Skeletal muscle tissue (tissue), 4 donors: ENCODE data around the gene MCL1. TPM values are rescaled to one million over a fixed set of nuclear protein-coding genes. Genes with fewer than 3 reads are reported as not detected.

ENCODE experiments used
- H3K27ac ChIP-seq: one replicate; pipeline ENCODE4 v1.7.0; 2013; ENCODE audit warnings: mild to moderate bottlenecking, low read depth, low read length, inconsistent platforms
- H3K27me3 ChIP-seq, 3 donors: one replicate each; pipeline ENCODE4 v1.7.0; 2013; ENCODE audit warnings: low read length in 3 of 3; ENCODE audit not compliant: control insufficient read depth in 3 of 3, insufficient read depth in 3 of 3
- H3K36me3 ChIP-seq, 3 donors: one replicate each; pipeline ENCODE4 v1.7.0; 2013; ENCODE audit warnings: low read length in 3 of 3; ENCODE audit not compliant: control insufficient read depth in 3 of 3, insufficient read depth in 3 of 3
- H3K4me1 ChIP-seq, 3 donors: one replicate each; pipeline ENCODE4 v1.7.0; 2013; ENCODE audit warnings: low read length in 3 of 3, mild to moderate bottlenecking in 3 of 3; ENCODE audit not compliant: control insufficient read depth in 3 of 3, insufficient read depth in 3 of 3
- H3K4me3 ChIP-seq, 3 donors: one replicate each; pipeline ENCODE4 v1.7.0; 2013; ENCODE audit warnings: low read length in 3 of 3
- H3K9ac ChIP-seq, 3 donors: one replicate each; pipeline ENCODE4 v1.7.0; 2013; ENCODE audit warnings: low read length in 3 of 3, mild to moderate bottlenecking in 3 of 3, moderate library complexity in 2 of 3, low read depth in 1 of 3
- H3K9me3 ChIP-seq, 3 donors: one replicate each; pipeline ENCODE4 v1.7.0; 2013; ENCODE audit warnings: low read length in 3 of 3; ENCODE audit not compliant: control insufficient read depth in 3 of 3
- total RNA-seq: library from RNA; depleted of rRNA; stranded (reverse); fragments of >200 nt; gene quantifications from one replicate; pipeline ENCODE4 v1.2.3, GENCODE V29; 2014
- donor health status: Osteomylitis.

The MCL1 gene
- total RNA-seq, 1 donor from 2014 or later = 157 TPM

DNA sequence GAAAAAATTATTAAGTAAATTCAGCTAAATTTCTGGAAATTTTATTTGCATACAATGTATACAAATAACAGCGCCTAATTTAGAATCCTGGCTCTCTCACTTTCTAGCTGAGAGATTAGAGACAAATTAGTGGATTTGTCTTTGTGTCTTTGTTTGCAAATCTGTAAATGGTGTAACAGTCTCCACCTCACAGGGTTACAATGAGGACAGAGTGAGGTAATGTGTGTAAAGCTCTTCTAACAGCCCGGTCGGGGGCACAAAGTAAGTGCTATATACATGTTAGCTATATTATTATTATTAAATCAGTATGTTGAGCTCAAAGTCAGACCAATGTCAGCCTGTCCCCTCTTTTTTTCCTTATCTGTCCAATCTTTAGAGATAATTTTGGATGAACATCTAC is 35.2 kb downstream of the MCL1 start:
- H3K4me1 ChIP-seq = peaks cover 7 to 11% (median 8%) of the 10 kb centered on the region in 3 donors
- no peak overlapping the region for H3K9ac ChIP-seq

DNA sequence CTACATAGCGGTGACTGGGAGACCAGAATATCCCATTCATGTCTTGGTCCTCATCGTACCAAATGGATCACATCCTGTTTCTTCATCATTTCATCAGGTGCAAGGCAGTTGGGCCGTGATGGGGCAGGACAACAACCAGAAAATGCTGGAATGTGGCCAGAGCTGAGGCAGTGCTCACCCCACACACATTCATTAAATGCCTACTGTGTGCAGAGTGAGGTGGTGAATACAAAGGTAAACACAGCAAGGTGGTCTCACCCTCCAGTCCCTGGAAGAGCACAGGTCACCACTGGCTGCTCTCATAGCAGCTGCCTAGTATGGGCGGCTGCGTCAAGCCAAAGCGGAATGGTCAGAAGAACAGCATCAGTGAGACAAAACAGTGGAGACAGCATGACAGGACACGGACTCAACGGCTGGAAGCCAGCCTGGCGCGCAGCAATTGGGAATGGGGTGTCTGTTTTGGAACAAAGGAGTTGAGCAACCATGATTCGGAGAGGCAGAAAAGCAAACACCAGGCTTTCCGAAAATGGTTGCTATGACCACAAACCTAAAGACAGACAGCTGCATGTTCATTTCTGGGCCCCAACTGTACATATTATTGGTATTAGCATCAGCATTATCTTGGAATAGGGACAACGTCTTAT is 35.8 kb downstream of the MCL1 start:
- Histone ChIP-seq H3K4me3 (peak overlapping the region in 1 of 3 donors; percentile 31), H3K9ac (no peak overlapping the region), H3K27ac (peak overlapping the region; percentile 36), H3K36me3 (no peaks in the 10 kb centered on the region), H3K27me3 (peaks cover 0 to 4% (median 0%) of the 10 kb centered on the region in 3 donors), H3K9me3 (no peaks in the 10 kb centered on the region), H3K4me1 (peaks cover 7 to 9% (median 8%) of the 10 kb centered on the region in 3 donors)

More for the DNA sequence above, 35.2 kb downstream of the MCL1 start:
- Histone ChIP-seq H3K27me3 (peaks cover 0 to 4% (median 0%) of the 10 kb centered on the region in 3 donors), H3K9me3 (no peaks in the 10 kb centered on the region), H3K36me3 (no peaks in the 10 kb centered on the region), H3K4me3 (peak overlapping the region in 1 of 3 donors; percentile 30), H3K27ac (peak overlapping the region; percentile 36)

DNA sequence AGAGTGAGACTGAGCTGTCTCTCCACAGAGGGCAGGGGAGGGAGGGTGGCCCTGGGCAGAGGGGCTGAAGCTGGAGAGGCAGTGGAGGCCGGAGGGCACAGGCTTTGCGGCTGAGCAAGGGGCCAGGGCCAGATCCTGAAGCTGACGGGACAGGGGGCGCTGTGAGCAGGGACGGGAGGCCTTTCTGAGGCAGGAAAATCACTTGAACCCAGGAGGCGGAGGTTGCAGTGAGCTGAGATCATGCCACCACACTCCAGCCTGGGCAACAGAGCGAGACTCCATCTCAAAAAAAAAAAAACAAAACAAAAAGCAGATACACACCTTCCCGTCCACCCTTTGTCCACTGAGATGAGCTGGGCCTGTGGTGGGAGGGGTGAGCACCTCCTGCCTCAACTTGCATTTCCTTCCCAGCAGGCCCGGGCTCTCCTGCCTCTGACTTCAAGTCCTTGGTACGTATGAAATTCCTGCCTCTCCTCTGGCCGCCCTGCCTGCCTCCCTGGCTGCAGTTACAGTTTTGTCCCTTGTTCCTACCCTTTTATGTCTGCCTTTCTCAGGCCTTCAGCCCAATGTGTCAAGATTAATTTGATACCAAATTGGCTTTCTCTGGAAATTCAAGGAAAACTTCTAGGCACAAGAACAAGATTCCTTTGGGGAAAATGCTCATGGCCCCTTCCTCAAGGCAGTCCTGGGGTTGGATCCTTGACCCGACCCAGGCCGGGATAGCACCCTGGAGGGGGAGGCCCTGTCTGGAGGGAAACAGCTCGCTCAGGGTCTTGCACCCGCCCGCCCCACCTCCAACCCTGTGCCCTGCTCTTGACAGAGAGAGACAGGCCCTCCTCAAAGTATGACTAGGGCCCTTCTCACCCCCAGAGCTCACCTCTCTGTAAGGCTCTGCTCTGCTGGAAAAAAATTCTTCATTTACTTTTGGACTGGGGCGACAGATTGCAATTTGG is 41.4 kb downstream of the MCL1 start:
- Histone ChIP-seq H3K9ac (peak overlapping the region in 1 of 3 donors; percentile 16), H3K27ac (peak overlapping the region; percentile 58), H3K4me1 (peaks cover 21 to 40% (median 23%) of the 10 kb centered on the region in 3 donors)

DNA sequence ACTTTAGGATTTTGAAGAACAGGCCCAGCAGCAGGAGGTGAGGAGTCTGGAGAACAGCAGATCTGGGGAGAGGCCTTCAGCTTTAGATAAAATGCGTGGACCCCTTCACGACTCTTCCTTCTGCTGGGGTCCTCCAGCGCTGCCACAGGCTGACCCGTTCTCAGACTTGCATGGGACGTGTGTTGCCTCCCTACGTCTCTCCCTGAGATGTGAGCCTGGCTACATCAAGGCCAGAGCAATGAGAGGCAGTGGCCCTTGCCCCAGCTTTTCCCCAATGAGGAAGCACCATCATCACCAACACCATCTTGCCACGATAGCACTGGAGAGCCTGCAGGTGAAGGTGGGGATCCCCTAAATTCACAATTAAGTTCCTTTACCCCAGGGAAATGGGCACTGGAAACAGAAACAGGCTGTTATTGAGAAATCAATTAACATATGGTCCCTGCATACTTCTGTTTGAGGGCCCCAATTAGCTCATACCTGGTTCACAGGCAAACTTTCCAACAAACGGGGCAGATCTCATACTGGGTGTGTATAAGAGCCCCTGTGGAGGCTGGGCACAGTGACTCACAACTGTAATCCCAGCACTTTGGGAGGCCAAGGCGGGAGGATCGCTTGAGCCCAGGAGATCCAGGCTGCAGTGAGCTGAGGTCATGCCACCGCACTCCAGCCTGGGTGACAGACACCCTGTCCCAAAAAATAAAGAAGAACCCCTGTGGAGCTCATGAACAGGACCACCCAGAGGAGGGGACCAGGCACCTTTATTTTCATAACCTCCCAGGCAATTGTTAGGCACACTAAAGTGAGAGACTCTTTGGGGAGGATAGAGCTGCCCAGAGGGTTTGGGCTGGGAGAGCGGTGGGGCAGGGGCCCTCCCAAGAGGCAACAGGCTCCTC is 42.3 kb downstream of the MCL1 start:
- H3K27me3 ChIP-seq = no peaks in the 10 kb centered on the region
- peaks cover 29 to 49% (median 30%) of the 10 kb centered on the region in 3 donors for H3K4me1 ChIP-seq
- H3K27ac ChIP-seq = peak overlapping the region; percentile 58
- H3K9ac ChIP-seq = no peak overlapping the region
- H3K36me3 ChIP-seq = no peaks in the 10 kb centered on the region
- H3K9me3 ChIP-seq = no peaks in the 10 kb centered on the region
- no peak overlapping the region for H3K4me3 ChIP-seq

More for the DNA sequence above, 41.4 kb downstream of the MCL1 start:
- Histone ChIP-seq H3K36me3 (no peaks in the 10 kb centered on the region), H3K4me3 (no peak overlapping the region), H3K27me3 (no peaks in the 10 kb centered on the region), H3K9me3 (no peaks in the 10 kb centered on the region)

DNA sequence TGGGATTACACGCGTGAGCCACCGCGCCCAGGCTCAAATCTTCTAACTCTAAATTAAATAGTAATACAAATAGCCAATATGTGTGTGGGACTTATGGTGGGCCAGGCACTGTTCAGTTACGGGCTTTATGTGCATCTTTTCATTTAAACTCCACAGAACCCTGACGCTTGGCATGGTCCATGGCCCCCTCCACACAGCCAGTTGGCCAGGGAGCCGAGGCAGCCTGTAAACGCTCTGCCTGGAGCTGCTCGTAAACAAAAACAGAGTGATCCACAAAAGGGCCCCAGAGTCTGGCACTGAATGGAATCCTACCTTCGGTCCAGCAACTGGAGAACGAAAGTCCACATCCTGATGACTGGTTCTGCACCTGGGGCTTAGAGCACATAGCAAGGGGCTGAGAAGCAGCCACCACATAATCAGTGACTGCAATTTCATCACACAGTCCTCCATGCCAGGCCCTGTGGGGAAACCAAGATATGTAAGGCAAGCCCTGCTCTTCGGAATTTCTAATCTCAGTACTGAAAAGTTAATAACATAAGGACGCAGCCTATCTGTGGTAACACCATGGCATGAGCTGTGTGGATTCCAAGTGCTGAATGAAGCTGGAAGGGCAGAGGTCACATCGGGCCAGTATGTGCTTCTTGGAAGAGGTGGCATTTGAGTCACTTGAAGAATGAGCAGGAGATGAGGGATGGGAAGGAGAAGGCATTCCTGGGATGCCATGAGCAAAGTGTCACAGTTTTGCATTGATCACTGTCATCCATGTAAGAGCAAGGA is 43.7 kb downstream of the MCL1 start:
- Histone ChIP-seq H3K9me3 (no peaks in the 10 kb centered on the region), H3K27ac (peak overlapping the region; percentile 78), H3K4me3 (peak overlapping the region in 2 of 3 donors; percentile 0 to 17), H3K4me1 (peaks cover 29 to 53% (median 31%) of the 10 kb centered on the region in 3 donors), H3K27me3 (no peaks in the 10 kb centered on the region), H3K9ac (peak overlapping the region; percentile 23 to 57 (median 45)), H3K36me3 (no peaks in the 10 kb centered on the region)

DNA sequence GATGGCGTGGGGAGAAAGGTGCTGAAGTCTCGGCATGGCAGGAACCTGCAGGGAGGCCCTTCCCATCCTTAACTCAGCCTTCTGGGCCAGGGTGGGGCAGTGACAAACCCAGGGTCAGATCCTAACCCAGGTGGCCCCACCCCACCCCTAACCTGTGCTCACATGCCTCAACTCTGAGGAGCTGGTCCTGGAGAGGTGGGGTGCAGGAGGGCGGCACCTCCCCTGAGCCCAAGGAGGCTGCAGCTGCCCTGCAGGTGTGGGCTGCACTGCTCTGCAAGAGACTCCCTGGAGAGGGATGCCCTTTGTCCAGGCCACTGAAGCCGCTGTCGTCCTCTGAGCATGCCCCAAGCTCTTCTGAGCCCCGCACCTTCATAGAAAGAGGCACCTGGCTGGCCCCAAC is 45.4 kb downstream of the MCL1 start:
- no peaks in the 10 kb centered on the region for H3K27me3 ChIP-seq
- H3K27ac ChIP-seq = peak overlapping the region; percentile 47
- peaks cover 29 to 53% (median 32%) of the 10 kb centered on the region in 3 donors for H3K4me1 ChIP-seq
- no peaks in the 10 kb centered on the region for H3K36me3 ChIP-seq
- H3K9me3 ChIP-seq = no peaks in the 10 kb centered on the region
- no peak overlapping the region for H3K4me3 ChIP-seq
- peak overlapping the region in 2 of 3 donors; percentile 2 to 25 for H3K9ac ChIP-seq

DNA sequence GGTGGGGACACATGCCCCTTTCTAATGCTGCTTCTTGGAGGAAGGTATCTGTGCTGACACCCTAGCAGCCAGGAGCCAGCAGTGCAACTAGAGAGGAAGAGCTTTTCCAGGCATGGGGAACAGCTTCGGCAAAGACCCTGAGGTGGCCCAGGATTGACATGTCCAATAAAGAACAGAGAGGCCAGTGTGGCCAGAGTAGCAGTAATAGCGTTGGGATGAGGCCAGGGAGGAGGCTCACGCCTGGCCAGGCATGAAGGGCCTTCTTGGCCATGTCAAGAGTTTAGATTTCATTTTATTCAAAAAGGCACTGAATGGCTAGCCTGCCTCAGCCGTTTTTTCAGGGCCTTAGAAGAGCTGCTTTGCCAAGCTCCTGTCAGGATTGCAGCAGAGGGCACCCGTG is 46.5 kb downstream of the MCL1 start:
- peak overlapping the region; percentile 44 to 79 (median 55) for H3K9ac ChIP-seq
- H3K4me1 ChIP-seq = peaks cover 29 to 53% (median 35%) of the 10 kb centered on the region in 3 donors
- H3K9me3 ChIP-seq = no peaks in the 10 kb centered on the region
- no peaks in the 10 kb centered on the region for H3K27me3 ChIP-seq
- peak overlapping the region; percentile 78 for H3K27ac ChIP-seq
- no peaks in the 10 kb centered on the region for H3K36me3 ChIP-seq
- H3K4me3 ChIP-seq = peak overlapping the region in 2 of 3 donors; percentile 22 to 50

DNA sequence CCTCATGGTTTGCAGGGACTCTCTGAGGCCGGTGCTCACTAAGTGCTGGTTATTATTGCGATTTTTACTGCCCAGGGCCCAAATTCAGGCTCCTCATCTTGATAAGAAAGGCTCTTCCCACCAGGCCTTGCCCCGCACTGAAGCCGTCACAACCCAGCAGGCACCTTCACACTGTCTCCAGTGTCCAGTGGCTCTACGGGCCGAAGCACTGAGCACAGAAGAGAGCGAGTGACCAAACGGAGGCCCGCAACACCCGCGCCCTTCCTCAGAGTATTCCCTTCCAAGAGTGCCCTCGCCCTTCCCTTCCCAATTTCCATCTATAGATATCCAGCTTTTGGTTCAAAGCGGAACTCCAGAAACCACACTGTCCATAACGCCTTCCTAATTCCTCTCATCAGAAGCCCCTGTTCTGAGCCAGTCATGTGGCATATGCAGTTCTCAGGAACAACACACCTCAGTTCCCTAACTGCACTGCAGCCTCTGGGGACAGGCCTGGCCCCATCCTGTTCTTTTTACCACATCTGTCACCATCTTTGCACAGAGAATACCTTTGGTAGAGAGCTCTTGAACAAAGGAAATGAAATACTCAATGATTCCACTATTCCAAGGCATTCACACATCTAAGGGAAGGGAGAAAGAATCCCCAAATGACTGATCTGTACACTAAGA is 48.8 kb downstream of the MCL1 start:
- no peaks in the 10 kb centered on the region for H3K36me3 ChIP-seq
- no peak overlapping the region for H3K9ac ChIP-seq
- H3K27me3 ChIP-seq = no peaks in the 10 kb centered on the region
- peaks cover 22 to 33% (median 27%) of the 10 kb centered on the region in 3 donors for H3K4me1 ChIP-seq
- H3K9me3 ChIP-seq = no peaks in the 10 kb centered on the region
- H3K4me3 ChIP-seq = no peak overlapping the region
- no peak overlapping the region for H3K27ac ChIP-seq
